ENCODE measurements around the gene TRIB2.

DNA sequence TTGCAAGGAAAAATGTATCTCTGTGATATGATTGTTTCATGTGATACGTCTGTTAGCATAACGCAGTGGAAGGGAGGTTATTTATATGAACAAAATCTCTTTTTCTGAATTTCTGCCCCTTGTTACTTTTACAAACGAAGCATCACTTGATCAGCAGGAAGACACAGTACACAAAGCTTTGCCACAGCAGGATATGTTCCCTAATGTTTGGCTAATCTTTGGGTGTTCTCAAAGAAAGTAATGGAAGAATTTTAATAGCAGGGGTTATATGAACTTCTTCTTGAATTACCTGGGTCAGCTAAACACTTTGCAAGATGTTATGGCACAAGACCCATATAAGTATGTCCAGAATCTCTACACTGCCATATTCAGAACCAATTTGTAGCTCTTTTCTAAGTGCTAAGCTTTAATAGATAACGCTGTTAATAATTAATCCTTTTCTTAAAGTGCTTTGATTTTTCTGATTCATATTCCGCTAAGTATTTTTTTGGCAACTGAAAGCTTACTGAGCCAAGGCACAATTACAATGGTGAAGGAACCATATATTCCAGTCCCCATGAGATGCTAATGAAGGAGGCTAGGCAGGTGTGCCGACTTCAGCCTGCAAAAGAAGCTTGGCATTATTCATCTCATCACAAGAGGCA is 33.2 kb upstream of the TRIB2 start:
- no peak for TF ChIP-seq EP300 (IDR thresholded peaks at IDR 0.05)
- TF ChIP-seq, protein P1, sequence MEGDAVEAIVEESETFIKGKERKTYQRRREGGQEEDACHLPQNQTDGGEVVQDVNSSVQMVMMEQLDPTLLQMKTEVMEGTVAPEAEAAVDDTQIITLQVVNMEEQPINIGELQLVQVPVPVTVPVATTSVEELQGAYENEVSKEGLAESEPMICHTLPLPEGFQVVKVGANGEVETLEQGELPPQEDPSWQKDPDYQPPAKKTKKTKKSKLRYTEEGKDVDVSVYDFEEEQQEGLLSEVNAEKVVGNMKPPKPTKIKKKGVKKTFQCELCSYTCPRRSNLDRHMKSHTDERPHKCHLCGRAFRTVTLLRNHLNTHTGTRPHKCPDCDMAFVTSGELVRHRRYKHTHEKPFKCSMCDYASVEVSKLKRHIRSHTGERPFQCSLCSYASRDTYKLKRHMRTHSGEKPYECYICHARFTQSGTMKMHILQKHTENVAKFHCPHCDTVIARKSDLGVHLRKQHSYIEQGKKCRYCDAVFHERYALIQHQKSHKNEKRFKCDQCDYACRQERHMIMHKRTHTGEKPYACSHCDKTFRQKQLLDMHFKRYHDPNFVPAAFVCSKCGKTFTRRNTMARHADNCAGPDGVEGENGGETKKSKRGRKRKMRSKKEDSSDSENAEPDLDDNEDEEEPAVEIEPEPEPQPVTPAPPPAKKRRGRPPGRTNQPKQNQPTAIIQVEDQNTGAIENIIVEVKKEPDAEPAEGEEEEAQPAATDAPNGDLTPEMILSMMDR (IDR thresholded peaks at IDR 0.05) = no peak
- no peak for TF ChIP-seq POLR2A (IDR thresholded peaks at IDR 0.05)

All from tibial nerve (tissue), 4 donors.